HEK293 (cell line): ENCODE results near the gene ACTN4.

Source experiments
- BCL11A ChIP-seq: fragments of 450-650 bp; formaldehyde crosslinking; IDR thresholded peaks from 2 replicates; pipeline ENCODE4 v1.5.1; 2016; ENCODE audit warnings: low read depth, missing biosample characterization, missing genetic modification characterization
- GLIS2 ChIP-seq: fragments of 450-650 bp; formaldehyde crosslinking; IDR thresholded peaks from 2 replicates; pipeline ENCODE4 v1.5.1; 2016; ENCODE audit warnings: missing biosample characterization, missing genetic modification characterization
- HOXC10 ChIP-seq: sonication (generic); formaldehyde crosslinking; IDR thresholded peaks from 2 replicates; pipeline ENCODE4 v1.8.1; 2023; ENCODE audit warnings: mild to moderate bottlenecking, missing genetic modification reagents
- KLF8 ChIP-seq: fragments of 450-650 bp; formaldehyde crosslinking; IDR thresholded peaks from 2 replicates; pipeline ENCODE4 v1.5.1; 2016; ENCODE audit warnings: missing biosample characterization, missing genetic modification characterization
- SCRT1 ChIP-seq: fragments of 450-650 bp; formaldehyde crosslinking; IDR thresholded peaks from 2 replicates; pipeline ENCODE4 v1.5.1; 2016; ENCODE audit warnings: missing biosample characterization, missing genetic modification characterization, borderline replicate concordance
- SCRT2 ChIP-seq: fragments of 450-650 bp; formaldehyde crosslinking; IDR thresholded peaks from 2 replicates; pipeline ENCODE4 v1.5.1; 2016; ENCODE audit warnings: missing biosample characterization, missing genetic modification characterization
- SP7 ChIP-seq: fragments of 450-650 bp; formaldehyde crosslinking; IDR thresholded peaks from 2 replicates; pipeline ENCODE4 v1.5.1; 2016; ENCODE audit warnings: missing biosample characterization, missing genetic modification characterization
- ZFP41 ChIP-seq: fragments of 450-650 bp; formaldehyde crosslinking; IDR thresholded peaks from 2 replicates; pipeline ENCODE4 v1.5.1; 2016; ENCODE audit warnings: missing biosample characterization, missing genetic modification characterization, borderline replicate concordance
- ZNF132 ChIP-seq: fragments of 450-650 bp; formaldehyde crosslinking; IDR thresholded peaks from 2 replicates; pipeline ENCODE4 v1.5.1; 2017; ENCODE audit warnings: missing biosample characterization, missing genetic modification characterization, borderline replicate concordance
- ZNF157 ChIP-seq: fragments of 450-650 bp; formaldehyde crosslinking; IDR thresholded peaks from 2 replicates; pipeline ENCODE4 v1.5.1; 2016; ENCODE audit warnings: missing biosample characterization, missing genetic modification characterization
- ZNF211 ChIP-seq: fragments of 450-650 bp; formaldehyde crosslinking; IDR thresholded peaks from 2 replicates; pipeline ENCODE4 v1.5.1; 2016; ENCODE audit warnings: low read depth, missing biosample characterization, missing genetic modification characterization
- ZNF221 ChIP-seq: fragments of 450-650 bp; formaldehyde crosslinking; IDR thresholded peaks from 2 replicates; pipeline ENCODE4 v1.5.1; 2017; ENCODE audit warnings: missing biosample characterization, missing genetic modification characterization, borderline replicate concordance
- ZNF26 ChIP-seq: fragments of 450-650 bp; formaldehyde crosslinking; IDR thresholded peaks from 2 replicates; pipeline ENCODE4 v1.5.1; 2016; ENCODE audit warnings: missing biosample characterization, missing genetic modification characterization
- ZNF501 ChIP-seq: fragments of 450-650 bp; formaldehyde crosslinking; IDR thresholded peaks from 2 replicates; pipeline ENCODE4 v1.5.1; 2016; ENCODE audit warnings: missing biosample characterization, missing genetic modification characterization
- ZNF510 ChIP-seq: fragments of 450-650 bp; formaldehyde crosslinking; IDR thresholded peaks from 2 replicates; pipeline ENCODE4 v1.5.1; 2018; ENCODE audit warnings: mild to moderate bottlenecking, missing genetic modification characterization, missing biosample characterization; ENCODE audit not compliant: insufficient replicate concordance
- ZNF530 ChIP-seq: fragments of 450-650 bp; formaldehyde crosslinking; IDR thresholded peaks from 2 replicates; pipeline ENCODE4 v1.5.1; 2016; ENCODE audit warnings: low read depth, missing biosample characterization, missing genetic modification characterization
- ZNF558 ChIP-seq: fragments of 450-650 bp; formaldehyde crosslinking; IDR thresholded peaks from 2 replicates; pipeline ENCODE4 v1.5.1; 2016; ENCODE audit warnings: missing biosample characterization, missing genetic modification characterization
- ZNF560 ChIP-seq: fragments of 450-650 bp; formaldehyde crosslinking; IDR thresholded peaks from 2 replicates; pipeline ENCODE4 v1.5.1; 2017; ENCODE audit warnings: missing biosample characterization, missing genetic modification characterization, borderline replicate concordance
- ZNF580 ChIP-seq: fragments of 450-650 bp; formaldehyde crosslinking; IDR thresholded peaks from 2 replicates; pipeline ENCODE4 v1.5.1; 2016; ENCODE audit warnings: missing biosample characterization, missing genetic modification characterization
- ZNF629 ChIP-seq: fragments of 450-650 bp; formaldehyde crosslinking; IDR thresholded peaks from 2 replicates; pipeline ENCODE4 v1.5.1; 2017; ENCODE audit warnings: missing biosample characterization, missing genetic modification characterization
- ZNF654 ChIP-seq: fragments of 450-650 bp; formaldehyde crosslinking; IDR thresholded peaks from 2 replicates; pipeline ENCODE4 v1.5.1; 2016; ENCODE audit warnings: low read depth, missing biosample characterization, missing genetic modification characterization
- ZNF768 ChIP-seq: fragments of 450-650 bp; formaldehyde crosslinking; IDR thresholded peaks from 2 replicates; pipeline ENCODE4 v1.5.1; 2018; ENCODE audit warnings: missing biosample characterization, mild to moderate bottlenecking, missing genetic modification characterization
- ZNF776 ChIP-seq: fragments of 450-650 bp; formaldehyde crosslinking; IDR thresholded peaks from 2 replicates; pipeline ENCODE4 v1.5.0; 2017; ENCODE audit warnings: missing biosample characterization, missing genetic modification characterization, borderline replicate concordance
- ZNF791 ChIP-seq: fragments of 450-650 bp; formaldehyde crosslinking; IDR thresholded peaks from 2 replicates; pipeline ENCODE4 v1.5.1; 2016; ENCODE audit warnings: missing biosample characterization, missing genetic modification characterization
- TF ChIP-seq, protein P1 (sequence below): fragments of 450-650 bp; formaldehyde crosslinking; IDR thresholded peaks from 2 replicates; pipeline ENCODE4 v1.5.1; 2017; ENCODE audit warnings: missing biosample characterization, missing genetic modification characterization
- TF ChIP-seq, protein P2 (sequence below): fragments of 450-650 bp; formaldehyde crosslinking; IDR thresholded peaks from 2 replicates; pipeline ENCODE4 v1.5.1; 2016; ENCODE audit warnings: missing biosample characterization, missing genetic modification characterization
- TF ChIP-seq, protein P3 (sequence below): fragments of 450-650 bp; formaldehyde crosslinking; conservative IDR thresholded peaks from 2 replicates; pipeline ENCODE4 v1.5.1; 2016; ENCODE audit warnings: low read depth, missing biosample characterization, missing genetic modification characterization
- TF ChIP-seq, protein P4 (sequence below): fragments of 450-650 bp; formaldehyde crosslinking; IDR thresholded peaks from 2 replicates; pipeline ENCODE4 v1.5.1; 2016; ENCODE audit warnings: missing biosample characterization, missing genetic modification characterization

Gene ACTN4

GRCh38 chr19:38733493-38734175, 86.2 kb downstream of the ACTN4 start (continued):
- TF ChIP-seq GLIS2 (tag by site-specific recombination) = peak; percentile 38; the same call in 1 of the 2 replicates
- no peak for TF ChIP-seq ZNF157
- TF ChIP-seq HOXC10 (CRISPR knock-in tag) = no peak
- TF ChIP-seq ZNF654 (tag by site-specific recombination) = no peak
- TF ChIP-seq, protein P1, sequence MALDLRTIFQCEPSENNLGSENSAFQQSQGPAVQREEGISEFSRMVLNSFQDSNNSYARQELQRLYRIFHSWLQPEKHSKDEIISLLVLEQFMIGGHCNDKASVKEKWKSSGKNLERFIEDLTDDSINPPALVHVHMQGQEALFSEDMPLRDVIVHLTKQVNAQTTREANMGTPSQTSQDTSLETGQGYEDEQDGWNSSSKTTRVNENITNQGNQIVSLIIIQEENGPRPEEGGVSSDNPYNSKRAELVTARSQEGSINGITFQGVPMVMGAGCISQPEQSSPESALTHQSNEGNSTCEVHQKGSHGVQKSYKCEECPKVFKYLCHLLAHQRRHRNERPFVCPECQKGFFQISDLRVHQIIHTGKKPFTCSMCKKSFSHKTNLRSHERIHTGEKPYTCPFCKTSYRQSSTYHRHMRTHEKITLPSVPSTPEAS (tag by site-specific recombination) = no peak
- TF ChIP-seq ZNF510 (tag by site-specific recombination) = no peak
- TF ChIP-seq ZNF501 (tag by site-specific recombination) = no peak
- no peak for TF ChIP-seq ZNF791 (tag by site-specific recombination)
- TF ChIP-seq, protein P2, sequence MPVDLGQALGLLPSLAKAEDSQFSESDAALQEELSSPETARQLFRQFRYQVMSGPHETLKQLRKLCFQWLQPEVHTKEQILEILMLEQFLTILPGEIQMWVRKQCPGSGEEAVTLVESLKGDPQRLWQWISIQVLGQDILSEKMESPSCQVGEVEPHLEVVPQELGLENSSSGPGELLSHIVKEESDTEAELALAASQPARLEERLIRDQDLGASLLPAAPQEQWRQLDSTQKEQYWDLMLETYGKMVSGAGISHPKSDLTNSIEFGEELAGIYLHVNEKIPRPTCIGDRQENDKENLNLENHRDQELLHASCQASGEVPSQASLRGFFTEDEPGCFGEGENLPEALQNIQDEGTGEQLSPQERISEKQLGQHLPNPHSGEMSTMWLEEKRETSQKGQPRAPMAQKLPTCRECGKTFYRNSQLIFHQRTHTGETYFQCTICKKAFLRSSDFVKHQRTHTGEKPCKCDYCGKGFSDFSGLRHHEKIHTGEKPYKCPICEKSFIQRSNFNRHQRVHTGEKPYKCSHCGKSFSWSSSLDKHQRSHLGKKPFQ (tag by site-specific recombination) = no peak
- TF ChIP-seq ZNF211 = no peak
- TF ChIP-seq, protein P3, sequence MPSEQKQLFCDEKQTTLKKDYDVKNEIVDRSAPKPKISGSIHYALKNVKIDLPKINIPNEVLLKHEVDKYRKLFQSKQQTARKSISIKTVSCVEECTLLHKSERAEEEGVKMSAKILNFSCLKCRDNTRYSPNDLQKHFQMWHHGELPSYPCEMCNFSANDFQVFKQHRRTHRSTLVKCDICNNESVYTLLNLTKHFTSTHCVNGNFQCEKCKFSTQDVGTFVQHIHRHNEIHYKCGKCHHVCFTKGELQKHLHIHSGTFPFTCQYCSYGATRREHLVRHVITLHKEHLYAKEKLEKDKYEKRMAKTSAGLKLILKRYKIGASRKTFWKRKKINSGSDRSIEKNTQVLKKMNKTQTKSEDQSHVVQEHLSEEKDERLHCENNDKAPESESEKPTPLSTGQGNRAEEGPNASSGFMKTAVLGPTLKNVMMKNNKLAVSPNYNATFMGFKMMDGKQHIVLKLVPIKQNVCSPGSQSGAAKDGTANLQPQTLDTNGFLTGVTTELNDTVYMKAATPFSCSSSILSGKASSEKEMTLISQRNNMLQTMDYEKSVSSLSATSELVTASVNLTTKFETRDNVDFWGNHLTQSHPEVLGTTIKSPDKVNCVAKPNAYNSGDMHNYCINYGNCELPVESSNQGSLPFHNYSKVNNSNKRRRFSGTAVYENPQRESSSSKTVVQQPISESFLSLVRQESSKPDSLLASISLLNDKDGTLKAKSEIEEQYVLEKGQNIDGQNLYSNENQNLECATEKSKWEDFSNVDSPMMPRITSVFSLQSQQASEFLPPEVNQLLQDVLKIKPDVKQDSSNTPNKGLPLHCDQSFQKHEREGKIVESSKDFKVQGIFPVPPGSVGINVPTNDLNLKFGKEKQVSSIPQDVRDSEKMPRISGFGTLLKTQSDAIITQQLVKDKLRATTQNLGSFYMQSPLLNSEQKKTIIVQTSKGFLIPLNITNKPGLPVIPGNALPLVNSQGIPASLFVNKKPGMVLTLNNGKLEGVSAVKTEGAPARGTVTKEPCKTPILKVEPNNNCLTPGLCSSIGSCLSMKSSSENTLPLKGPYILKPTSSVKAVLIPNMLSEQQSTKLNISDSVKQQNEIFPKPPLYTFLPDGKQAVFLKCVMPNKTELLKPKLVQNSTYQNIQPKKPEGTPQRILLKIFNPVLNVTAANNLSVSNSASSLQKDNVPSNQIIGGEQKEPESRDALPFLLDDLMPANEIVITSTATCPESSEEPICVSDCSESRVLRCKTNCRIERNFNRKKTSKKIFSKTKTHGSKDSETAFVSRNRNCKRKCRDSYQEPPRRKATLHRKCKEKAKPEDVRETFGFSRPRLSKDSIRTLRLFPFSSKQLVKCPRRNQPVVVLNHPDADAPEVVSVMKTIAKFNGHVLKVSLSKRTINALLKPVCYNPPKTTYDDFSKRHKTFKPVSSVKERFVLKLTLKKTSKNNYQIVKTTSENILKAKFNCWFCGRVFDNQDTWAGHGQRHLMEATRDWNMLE (tag by site-specific recombination) = no peak
- 0 out of 2 replicates have a peak, but pooled peaks have one; percentile 27 for TF ChIP-seq ZNF580
- no peak for TF ChIP-seq ZFP41
- peak; percentile 12; the same call in 1 of the 2 replicates for TF ChIP-seq SP7
- TF ChIP-seq ZNF768 (tag by site-specific recombination) = no peak
- TF ChIP-seq ZNF560 (tag by site-specific recombination) = no peak
- peak; percentile 79 for TF ChIP-seq SCRT2 (tag by site-specific recombination)
- peak; percentile 31; the same call in 1 of the 2 replicates for TF ChIP-seq KLF8 (tag by site-specific recombination)
- no peak for TF ChIP-seq ZNF221
- TF ChIP-seq ZNF132 (tag by site-specific recombination) = no peak
- TF ChIP-seq, protein P4, sequence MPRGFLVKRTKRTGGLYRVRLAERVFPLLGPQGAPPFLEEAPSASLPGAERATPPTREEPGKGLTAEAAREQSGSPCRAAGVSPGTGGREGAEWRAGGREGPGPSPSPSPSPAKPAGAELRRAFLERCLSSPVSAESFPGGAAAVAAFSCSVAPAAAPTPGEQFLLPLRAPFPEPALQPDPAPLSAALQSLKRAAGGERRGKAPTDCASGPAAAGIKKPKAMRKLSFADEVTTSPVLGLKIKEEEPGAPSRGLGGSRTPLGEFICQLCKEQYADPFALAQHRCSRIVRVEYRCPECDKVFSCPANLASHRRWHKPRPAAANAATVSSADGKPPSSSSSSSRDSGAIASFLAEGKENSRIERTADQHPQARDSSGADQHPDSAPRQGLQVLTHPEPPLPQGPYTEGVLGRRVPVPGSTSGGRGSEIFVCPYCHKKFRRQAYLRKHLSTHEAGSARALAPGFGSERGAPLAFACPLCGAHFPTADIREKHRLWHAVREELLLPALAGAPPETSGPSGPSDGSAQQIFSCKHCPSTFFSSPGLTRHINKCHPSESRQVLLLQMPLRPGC = no peak
- peak; percentile 46 for TF ChIP-seq ZNF629 (tag by site-specific recombination)
- TF ChIP-seq ZNF530 (tag by site-specific recombination) = no peak
- no peak for TF ChIP-seq ZNF26 (tag by site-specific recombination)
- no peak for TF ChIP-seq BCL11A (tag by site-specific recombination)
- TF ChIP-seq ZNF776 (tag by site-specific recombination) = no peak
- TF ChIP-seq ZNF558 = no peak
- TF ChIP-seq SCRT1 (tag by site-specific recombination) = no peak
